Endothelial cell of umbilical vein (primary cell): ENCODE results near the gene PSG7.
"Not testable (repeated sequence)": the region's sequence is repeated elsewhere in the genome, so short reads cannot be mapped to it uniquely, and the experiment has no call there.

Source experiments
- EZH2 ChIP-seq: IDR thresholded peaks from 2 replicates; pipeline ENCODE4 v1.6.1; 2012; ENCODE audit warnings: borderline replicate concordance, low read depth, mild to moderate bottlenecking, moderate library complexity, low read length, inconsistent platforms; ENCODE audit not compliant: severe bottlenecking
- MYC ChIP-seq: IDR thresholded peaks from one replicate; pipeline ENCODE4 v1.6.1; 2011; ENCODE audit warnings: mild to moderate bottlenecking, low read depth, low read length
- POLR2A ChIP-seq: IDR thresholded peaks from 2 replicates; pipeline ENCODE4 v1.6.1; 2012; ENCODE audit warnings: low read depth, mild to moderate bottlenecking, control low read depth, low read length
- POLR2AphosphoS5 ChIP-seq: IDR thresholded peaks from 2 replicates; pipeline ENCODE4 v1.6.1; 2012; ENCODE audit warnings: low read depth, mild to moderate bottlenecking, control low read depth, low read length, moderate library complexity; ENCODE audit not compliant: insufficient read depth
- TF ChIP-seq, protein P1 (sequence below), 2 donors: IDR thresholded peaks; 1 replicate in 1 of 2; 2 replicates in 1 of 2; pipeline ENCODE4 v1.5.1; 2011; ENCODE audit warnings: low read length in 2 of 2, mild to moderate bottlenecking in 2 of 2, moderate library complexity in 2 of 2, control low read depth in 1 of 2, inconsistent platforms in 1 of 2, low read depth in 1 of 2; ENCODE audit not compliant: insufficient read depth in 1 of 2; ENCODE audit errors: extremely low read depth in 1 of 2

DNA sequence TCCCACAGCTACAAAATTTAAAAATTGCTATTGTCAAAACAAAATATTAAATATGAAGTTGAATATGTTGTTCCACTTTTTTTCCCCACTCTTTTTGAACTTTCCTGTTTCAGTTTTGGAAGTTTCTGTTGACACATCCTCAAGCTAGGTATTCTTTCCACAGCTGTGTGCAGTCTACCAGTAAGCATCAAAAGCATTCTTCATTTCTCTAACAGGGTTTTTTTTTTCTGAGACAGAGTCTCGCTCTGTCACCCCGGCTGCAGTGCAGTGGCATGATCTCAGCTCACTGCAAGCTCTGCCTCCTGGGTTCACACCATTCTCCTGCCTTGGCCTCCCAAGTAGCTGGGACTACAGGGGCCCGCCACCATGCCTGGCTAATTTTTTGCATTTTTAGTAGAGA lies 62.9 kb downstream of the PSG7 start:
- TF ChIP-seq POLR2A, EZH2, MYC, POLR2AphosphoS5: not testable (repeated sequence)
- TF ChIP-seq, protein P1, sequence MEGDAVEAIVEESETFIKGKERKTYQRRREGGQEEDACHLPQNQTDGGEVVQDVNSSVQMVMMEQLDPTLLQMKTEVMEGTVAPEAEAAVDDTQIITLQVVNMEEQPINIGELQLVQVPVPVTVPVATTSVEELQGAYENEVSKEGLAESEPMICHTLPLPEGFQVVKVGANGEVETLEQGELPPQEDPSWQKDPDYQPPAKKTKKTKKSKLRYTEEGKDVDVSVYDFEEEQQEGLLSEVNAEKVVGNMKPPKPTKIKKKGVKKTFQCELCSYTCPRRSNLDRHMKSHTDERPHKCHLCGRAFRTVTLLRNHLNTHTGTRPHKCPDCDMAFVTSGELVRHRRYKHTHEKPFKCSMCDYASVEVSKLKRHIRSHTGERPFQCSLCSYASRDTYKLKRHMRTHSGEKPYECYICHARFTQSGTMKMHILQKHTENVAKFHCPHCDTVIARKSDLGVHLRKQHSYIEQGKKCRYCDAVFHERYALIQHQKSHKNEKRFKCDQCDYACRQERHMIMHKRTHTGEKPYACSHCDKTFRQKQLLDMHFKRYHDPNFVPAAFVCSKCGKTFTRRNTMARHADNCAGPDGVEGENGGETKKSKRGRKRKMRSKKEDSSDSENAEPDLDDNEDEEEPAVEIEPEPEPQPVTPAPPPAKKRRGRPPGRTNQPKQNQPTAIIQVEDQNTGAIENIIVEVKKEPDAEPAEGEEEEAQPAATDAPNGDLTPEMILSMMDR (IDR thresholded peaks at IDR 0.05; ENCODE audit: extremely low read depth in 1 of 2, insufficient read depth in 1 of 2, low read depth in 1 of 2, low read length in 2 of 2): not testable (repeated sequence)
